HepG2 (cell line): Measurements from ENCODE around the gene CFAP70. TPM values are rescaled to one million over a fixed set of nuclear protein-coding genes. Genes with fewer than 3 reads are reported as not detected.

Experiments
- GTF3A ChIP-seq: sonication (generic); formaldehyde crosslinking; conservative IDR thresholded peaks from 2 replicates; pipeline ENCODE4 v1.4.0; 2020; ENCODE audit warnings: mild to moderate bottlenecking, missing genetic modification reagents
- polyA plus RNA-seq, 8 experiments: library from polyadenylated mRNA; depleted of rRNA in 3 of 8; stranded (reverse) in 7 of 8; unstranded in 1 of 8; fragments of >200 nt; fragmentation: Illumina TruSeq in 4 of 8; extraction: Trizol in 4 of 8; gene quantifications; 2 replicates each; pipeline versions ENCODE4 v1.2.1 to v1.2.3, GENCODE V29; 2011 to 2016; ENCODE audit warnings: low read depth in 4 of 8, missing spikeins in 1 of 8, mixed read lengths in 1 of 8; ENCODE audit not compliant: insufficient read depth in 1 of 8
- small RNA-seq, 3 experiments: library from RNA; depleted of rRNA; stranded (forward); fragments of <200 nt; gene quantifications; one replicate each; pipeline ENCODE3, GENCODE V24; 2012; ENCODE audit warnings: low read depth in 2 of 3, low replicate concordance in 1 of 3; ENCODE audit not compliant: insufficient read length in 3 of 3, insufficient read depth in 2 of 3
- total RNA-seq, 5 experiments: library from RNA; depleted of rRNA; stranded (reverse); fragments of >200 nt; fragmentation: Illumina TruSeq; extraction: Trizol; gene quantifications; 2 replicates each; pipeline ENCODE4 v1.2.3, GENCODE V29; 2016; ENCODE audit warnings: low read depth in 1 of 5
- TF ChIP-seq, protein P1 (sequence below): sonication (generic); formaldehyde crosslinking; IDR thresholded peaks from 2 replicates; pipeline ENCODE4 v1.5.0; 2020; ENCODE audit warnings: mild to moderate bottlenecking, missing genetic modification reagents

The CFAP70 gene
- total and polyA plus RNA-seq, 2 of the 13 experiments (the other 11 are each of a cell fraction or from before 2014, with no cell fraction given): 0.27 to 0.38 TPM

GRCh38 chr10:73205081-73205480 lies 153.6 kb downstream of the CFAP70 start (continued):
- TF ChIP-seq, protein P1, sequence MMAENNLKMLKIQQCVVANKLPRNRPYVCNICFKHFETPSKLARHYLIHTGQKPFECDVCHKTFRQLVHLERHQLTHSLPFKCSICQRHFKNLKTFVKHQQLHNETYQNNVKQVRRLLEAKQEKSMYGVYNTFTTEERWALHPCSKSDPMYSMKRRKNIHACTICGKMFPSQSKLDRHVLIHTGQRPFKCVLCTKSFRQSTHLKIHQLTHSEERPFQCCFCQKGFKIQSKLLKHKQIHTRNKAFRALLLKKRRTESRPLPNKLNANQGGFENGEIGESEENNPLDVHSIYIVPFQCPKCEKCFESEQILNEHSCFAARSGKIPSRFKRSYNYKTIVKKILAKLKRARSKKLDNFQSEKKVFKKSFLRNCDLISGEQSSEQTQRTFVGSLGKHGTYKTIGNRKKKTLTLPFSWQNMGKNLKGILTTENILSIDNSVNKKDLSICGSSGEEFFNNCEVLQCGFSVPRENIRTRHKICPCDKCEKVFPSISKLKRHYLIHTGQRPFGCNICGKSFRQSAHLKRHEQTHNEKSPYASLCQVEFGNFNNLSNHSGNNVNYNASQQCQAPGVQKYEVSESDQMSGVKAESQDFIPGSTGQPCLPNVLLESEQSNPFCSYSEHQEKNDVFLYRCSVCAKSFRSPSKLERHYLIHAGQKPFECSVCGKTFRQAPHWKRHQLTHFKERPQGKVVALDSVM (CRISPR knock-in tag): no peak
- no peak for TF ChIP-seq GTF3A
- TF ChIP-seq, all 625 proteins: peak for 0

Small RNA genes within 50 kb of the gene (small RNA-seq; reads per million reads assigned to genes)
- 0 reads per million in 3 experiments for gene RF00019
- 0 reads per million in 3 experiments for gene RNU6-833P

Other genes with a start within 250 kb of the CFAP70 start
- 2.5 and 4.2 TPM in 2 replicates for gene NUDT13, start 248.4 kb downstream of the CFAP70 start, total RNA-seq (2016; rRNA removed; fragmentation: Illumina TruSeq; extraction: Trizol)
- 5.0 and 6.5 TPM in 2 replicates for gene NUDT13, start 248.4 kb downstream of the CFAP70 start, polyA plus RNA-seq (2011; rRNA removed)
- gene ECD, start 190.9 kb downstream of the CFAP70 start, total RNA-seq (2016; rRNA removed; fragmentation: Illumina TruSeq; extraction: Trizol): 27.6 and 41.8 TPM in 2 replicates
- gene ECD, start 190.9 kb downstream of the CFAP70 start, polyA plus RNA-seq (2011; rRNA removed): 17.4 and 21.5 TPM in 2 replicates
- 9.1 and 9.3 TPM in 2 replicates for gene FAM149B1, start 190.7 kb downstream of the CFAP70 start, total RNA-seq (2016; rRNA removed; fragmentation: Illumina TruSeq; extraction: Trizol)
- gene FAM149B1, start 190.7 kb downstream of the CFAP70 start, polyA plus RNA-seq (2011; rRNA removed): 14.7 and 16.8 TPM in 2 replicates
- gene DNAJC9, start 111.6 kb downstream of the CFAP70 start, total RNA-seq (2016; rRNA removed; fragmentation: Illumina TruSeq; extraction: Trizol): 60.3 and 76.9 TPM in 2 replicates
- 13.4 and 15.9 TPM in 2 replicates for gene DNAJC9, start 111.6 kb downstream of the CFAP70 start, polyA plus RNA-seq (2011; rRNA removed)
- gene MRPS16, start 106.2 kb downstream of the CFAP70 start, total RNA-seq (2016; rRNA removed; fragmentation: Illumina TruSeq; extraction: Trizol): 135 and 189 TPM in 2 replicates
- gene MRPS16, start 106.2 kb downstream of the CFAP70 start, polyA plus RNA-seq (2011; rRNA removed): 70.1 and 70.8 TPM in 2 replicates
- 89.0 and 139 TPM in 2 replicates for gene ANXA7, start 55.2 kb upstream of the CFAP70 start, total RNA-seq (2016; rRNA removed; fragmentation: Illumina TruSeq; extraction: Trizol)
- 54.8 and 59.4 TPM in 2 replicates for gene ANXA7, start 55.2 kb upstream of the CFAP70 start, polyA plus RNA-seq (2011; rRNA removed)
- 0.18 and 0.91 TPM in 2 replicates for gene MSS51, start 74.7 kb upstream of the CFAP70 start, total RNA-seq (2016; rRNA removed; fragmentation: Illumina TruSeq; extraction: Trizol)
- gene MSS51, start 74.7 kb upstream of the CFAP70 start, polyA plus RNA-seq (2011; rRNA removed): 2.3 and 2.4 TPM in 2 replicates
- 8.7 and 18.5 TPM in 2 replicates for gene PPP3CB, start 137.2 kb upstream of the CFAP70 start, total RNA-seq (2016; rRNA removed; fragmentation: Illumina TruSeq; extraction: Trizol)
- 9.5 and 11.4 TPM in 2 replicates for gene PPP3CB, start 137.2 kb upstream of the CFAP70 start, polyA plus RNA-seq (2011; rRNA removed)
- gene USP54, start 232.5 kb upstream of the CFAP70 start, total RNA-seq (2016; rRNA removed; fragmentation: Illumina TruSeq; extraction: Trizol): 18.1 and 20.2 TPM in 2 replicates
- 16.1 and 25.0 TPM in 2 replicates for gene USP54, start 232.5 kb upstream of the CFAP70 start, polyA plus RNA-seq (2011; rRNA removed)